Stomach (tissue), 9 donors: Measurements from ENCODE around the gene CNOT1. TPM values are rescaled to one million over a fixed set of nuclear protein-coding genes. Genes with fewer than 3 reads are reported as not detected.
"Not testable (repeated sequence)": the region's sequence is repeated elsewhere in the genome, so short reads cannot be mapped to it uniquely, and the experiment has no call there.

Source experiments
- DNase-seq, 2 donors: peaks; one replicate each; pipeline versions ENCODE4 v3.0.0 to v3.0.0-alpha.2; 2013 to 2019
- H3K27ac ChIP-seq, 5 donors: fragments of 200-600 bp in 4 of 5; sonication (generic) in 4 of 5; one replicate each; pipeline ENCODE4 v1.5.1; 2013 to 2019; ENCODE audit warnings: mild to moderate bottlenecking in 1 of 5, moderate library complexity in 1 of 5
- H3K27me3 ChIP-seq, 3 donors: fragments of 200-600 bp; sonication (generic); one replicate each; pipeline ENCODE4 v1.5.1; 2017 to 2019; ENCODE audit warnings: mixed run types in 1 of 3
- H3K36me3 ChIP-seq, 4 donors: fragments of 200-600 bp; sonication (generic); 1 replicate in 3 of 4; 2 replicates in 1 of 4; pipeline ENCODE4 v1.5.1; 2016 to 2019
- H3K4me1 ChIP-seq, 4 donors: fragments of 200-600 bp; sonication (generic); one replicate each; pipeline ENCODE4 v1.5.1; 2016 to 2019
- H3K4me3 ChIP-seq, 4 donors: fragments of 200-600 bp; sonication (generic) in 3 of 4; one replicate each; pipeline ENCODE4 v1.5.1; 2016 to 2019; ENCODE audit warnings: mild to moderate bottlenecking in 1 of 4
- H3K9me3 ChIP-seq, 4 donors: fragments of 200-600 bp; sonication (generic); one replicate each; pipeline ENCODE4 v1.5.1; 2016 to 2019
- EP300 ChIP-seq: sonication (generic); formaldehyde crosslinking; IDR thresholded peaks from one replicate; pipeline ENCODE4 v1.6.1; 2017; ENCODE audit warnings: antibody characterized with exemption
- POLR2A ChIP-seq, 4 donors: fragments of 450-650 bp; IDR thresholded peaks; one replicate each; pipeline ENCODE4 v1.6.1; 2016; ENCODE audit warnings: antibody characterized with exemption in 4 of 4, control low read depth in 2 of 4, mild to moderate bottlenecking in 1 of 4, moderate library complexity in 1 of 4
- POLR2AphosphoS5 ChIP-seq, 3 donors: sonication (generic); formaldehyde crosslinking; IDR thresholded peaks; one replicate each; pipeline ENCODE4 v1.6.1; 2016; ENCODE audit warnings: antibody characterized with exemption in 3 of 3
- WGBS, 5 donors: extraction: QIAGEN DNeasy Blood & Tissue Kit in 3 of 5; methylation state at CpG; one replicate each; pipeline versions ENCODE4 v1.1.5 to v1.1.7; 2013 to 2018; 5-methylcytosine and 5-hydroxymethylcytosine counted together
- intact Hi-C: fragments of 100-400 bp; cut with DNase I; formaldehyde crosslinking; loops from one replicate; pipeline ENCODE4 v1.15.1; 2023; ENCODE audit warnings: low total_unique reads
- polyA plus RNA-seq, 3 donors: library from polyadenylated mRNA; stranded (reverse); fragments of 200-250 nt; gene quantifications; one replicate each; pipeline ENCODE4 v1.2.3, GENCODE V29; 2013
- total RNA-seq, 5 donors: library from RNA; depleted of rRNA; stranded (reverse); fragments of >200 nt; gene quantifications; one replicate each; pipeline versions ENCODE4 v1.1.0 to v1.2.3, GENCODE V29; 2014 to 2016
- TF ChIP-seq, protein P1 (sequence below), 7 experiments: fragments of 450-650 bp in 4 of 7; fragments of 200-600 bp in 3 of 7; sonication (generic) in 3 of 7; IDR thresholded peaks; one replicate each; pipeline ENCODE4 v1.5.1; 2016 to 2019; ENCODE audit warnings: antibody characterized with exemption in 7 of 7, control low read depth in 2 of 7, mild to moderate bottlenecking in 1 of 7
- donor health status: healthy with polysubstance abuse.
- donor health status: Bipolar disorder and iron deficiency.
- donor health status: healthy.

CNOT1 gene
- total and polyA plus RNA-seq, 8 donors, result 39.9 to 282 (median 136) TPM

DNA sequence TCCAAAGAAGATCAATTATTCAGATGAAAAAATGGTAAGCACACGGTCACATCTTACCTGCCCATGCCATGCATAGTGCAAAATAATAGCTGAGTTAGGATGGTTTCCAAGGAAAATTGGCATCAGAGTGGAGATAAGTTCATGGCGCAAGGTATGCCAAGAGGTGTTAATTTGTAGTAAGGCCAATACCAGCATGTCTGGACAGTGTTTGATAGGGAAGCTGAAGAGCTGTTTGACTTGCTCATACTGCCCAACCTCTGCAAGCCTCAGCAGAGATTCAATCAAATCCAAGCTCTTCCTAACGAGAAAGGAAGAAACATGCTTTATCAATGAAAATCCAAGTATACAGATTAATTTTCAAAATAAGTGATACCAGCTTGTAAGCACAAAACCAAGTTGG is 51.0 kb downstream of the CNOT1 start:
- no peak for TF ChIP-seq POLR2A (IDR thresholded peaks at IDR 0.05)
- no peak for TF ChIP-seq EP300
- TF ChIP-seq POLR2AphosphoS5 (IDR thresholded peaks at IDR 0.05), result no peak
- TF ChIP-seq, protein P1, sequence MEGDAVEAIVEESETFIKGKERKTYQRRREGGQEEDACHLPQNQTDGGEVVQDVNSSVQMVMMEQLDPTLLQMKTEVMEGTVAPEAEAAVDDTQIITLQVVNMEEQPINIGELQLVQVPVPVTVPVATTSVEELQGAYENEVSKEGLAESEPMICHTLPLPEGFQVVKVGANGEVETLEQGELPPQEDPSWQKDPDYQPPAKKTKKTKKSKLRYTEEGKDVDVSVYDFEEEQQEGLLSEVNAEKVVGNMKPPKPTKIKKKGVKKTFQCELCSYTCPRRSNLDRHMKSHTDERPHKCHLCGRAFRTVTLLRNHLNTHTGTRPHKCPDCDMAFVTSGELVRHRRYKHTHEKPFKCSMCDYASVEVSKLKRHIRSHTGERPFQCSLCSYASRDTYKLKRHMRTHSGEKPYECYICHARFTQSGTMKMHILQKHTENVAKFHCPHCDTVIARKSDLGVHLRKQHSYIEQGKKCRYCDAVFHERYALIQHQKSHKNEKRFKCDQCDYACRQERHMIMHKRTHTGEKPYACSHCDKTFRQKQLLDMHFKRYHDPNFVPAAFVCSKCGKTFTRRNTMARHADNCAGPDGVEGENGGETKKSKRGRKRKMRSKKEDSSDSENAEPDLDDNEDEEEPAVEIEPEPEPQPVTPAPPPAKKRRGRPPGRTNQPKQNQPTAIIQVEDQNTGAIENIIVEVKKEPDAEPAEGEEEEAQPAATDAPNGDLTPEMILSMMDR (IDR thresholded peaks at IDR 0.05), result no peak
- intact Hi-C loops, result no loop called here
- DNase-seq, result no peak
- H3K27ac ChIP-seq, result no peak overlapping the region
- WGBS, 5 donors, result 70 to 85% (median 78%) methylated on average over 3 of the region's 3 CpGs
- H3K4me1 ChIP-seq, result no peaks in the 10 kb centered on the region
- H3K4me3 ChIP-seq, result no peak overlapping the region
- H3K36me3 ChIP-seq, result peaks cover 85 to 100% (median 100%) of the 10 kb centered on the region in 4 donors
- no peaks in the 10 kb centered on the region for H3K9me3 ChIP-seq
- H3K27me3 ChIP-seq, result no peaks in the 10 kb centered on the region

DNA sequence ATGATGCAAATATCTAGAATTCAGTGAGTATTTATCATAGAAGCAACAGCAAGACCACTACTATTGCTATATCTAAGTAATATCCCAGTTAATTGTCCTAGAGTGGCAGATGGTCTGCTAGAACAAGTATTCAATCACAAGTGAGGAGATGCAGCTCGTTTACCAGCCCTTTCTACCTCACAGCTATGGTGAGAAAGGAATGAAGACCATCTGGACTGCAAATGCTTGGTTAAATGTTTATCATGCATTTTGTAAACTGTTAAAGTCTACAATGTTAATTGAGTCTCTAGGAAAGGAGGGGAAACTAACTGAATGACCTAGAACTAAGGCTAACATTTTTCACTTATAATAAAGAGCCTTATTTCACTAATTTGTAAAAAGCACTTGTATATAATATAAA is 52.5 kb downstream of the CNOT1 start:
- Histone ChIP-seq H3K27me3 (no peaks in the 10 kb centered on the region), H3K4me3 (no peak overlapping the region), H3K27ac (no peak overlapping the region), H3K36me3 (peaks cover 85 to 100% (median 100%) of the 10 kb centered on the region in 4 donors), H3K4me1 (no peaks in the 10 kb centered on the region), H3K9me3 (no peaks in the 10 kb centered on the region)
- peak in 1 of 2 donors; percentile 41 for DNase-seq
- TF ChIP-seq, protein P1 (IDR thresholded peaks at IDR 0.05), result no peak
- no peak for TF ChIP-seq POLR2AphosphoS5 (IDR thresholded peaks at IDR 0.05)
- TF ChIP-seq POLR2A (IDR thresholded peaks at IDR 0.05), result no peak
- no peak for TF ChIP-seq EP300
- intact Hi-C loops, result no loop called here
- WGBS, 5 donors, result 30 to 63% (median 54%) methylated on average over 1 of the region's 1 CpG

DNA sequence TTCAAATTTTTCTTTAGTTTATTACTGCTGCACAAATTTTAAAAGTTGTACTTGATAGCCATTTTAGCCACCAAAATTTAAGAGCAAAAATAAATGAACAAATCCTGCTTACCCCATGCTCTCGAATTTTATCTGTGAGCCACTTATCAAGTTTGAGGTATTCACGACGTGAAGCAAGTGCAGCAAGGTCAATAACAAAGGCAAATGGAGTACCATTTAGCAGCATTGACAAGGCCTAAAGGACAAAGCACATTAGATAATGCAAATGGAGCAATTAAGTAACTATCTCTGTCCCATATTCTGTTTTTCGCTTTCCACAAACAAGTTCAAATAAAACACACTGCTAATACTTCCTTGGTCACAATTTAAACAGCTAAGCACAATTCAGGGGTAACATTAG is 54.7 kb downstream of the CNOT1 start:
- 52 to 71% (median 59%) methylated on average over 4 of the region's 4 CpGs for WGBS, 5 donors
- Histone ChIP-seq H3K27ac (no peak overlapping the region), H3K27me3 (no peaks in the 10 kb centered on the region), H3K4me1 (no peaks in the 10 kb centered on the region), H3K9me3 (no peaks in the 10 kb centered on the region), H3K36me3 (peaks cover 79 to 100% (median 99%) of the 10 kb centered on the region in 4 donors), H3K4me3 (no peak overlapping the region)
- DNase-seq, result no peak
- TF ChIP-seq, protein P1 (IDR thresholded peaks at IDR 0.05), result no peak
- TF ChIP-seq EP300 (no peak), POLR2AphosphoS5 (IDR thresholded peaks at IDR 0.05) (no peak), POLR2A (IDR thresholded peaks at IDR 0.05) (no peak)
- intact Hi-C loops, result no loop called here

DNA sequence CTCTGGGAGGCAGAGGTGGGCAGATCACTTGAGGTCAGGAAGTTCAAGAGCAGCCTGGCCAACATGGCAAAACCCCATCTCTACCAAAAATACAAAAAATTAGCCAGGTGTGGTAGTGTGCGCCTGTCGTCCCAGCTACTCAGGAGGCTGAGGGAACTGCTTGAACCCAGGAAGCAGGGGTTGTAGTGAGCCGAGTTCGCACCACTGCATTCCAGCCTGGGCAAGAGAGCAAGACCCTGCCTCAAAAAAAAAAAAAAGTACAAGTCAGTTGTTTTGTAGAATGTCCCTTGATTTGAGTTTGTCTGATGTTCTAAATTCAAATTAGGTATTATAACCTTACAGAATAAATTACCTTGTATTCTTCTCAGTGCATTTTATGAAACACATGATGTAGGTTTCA is 63.9 kb downstream of the CNOT1 start:
- H3K4me1 ChIP-seq, H3K27me3 ChIP-seq, H3K4me3 ChIP-seq, H3K9me3 ChIP-seq, H3K27ac ChIP-seq, intact Hi-C loops, DNase-seq: not testable (repeated sequence)
- WGBS, 5 donors, result 92 to 100% (median 98%) methylated on average over 4 of the region's 4 CpGs
- peaks cover 26 to 99% (median 96%) of the 10 kb centered on the region in 4 donors for H3K36me3 ChIP-seq

DNA sequence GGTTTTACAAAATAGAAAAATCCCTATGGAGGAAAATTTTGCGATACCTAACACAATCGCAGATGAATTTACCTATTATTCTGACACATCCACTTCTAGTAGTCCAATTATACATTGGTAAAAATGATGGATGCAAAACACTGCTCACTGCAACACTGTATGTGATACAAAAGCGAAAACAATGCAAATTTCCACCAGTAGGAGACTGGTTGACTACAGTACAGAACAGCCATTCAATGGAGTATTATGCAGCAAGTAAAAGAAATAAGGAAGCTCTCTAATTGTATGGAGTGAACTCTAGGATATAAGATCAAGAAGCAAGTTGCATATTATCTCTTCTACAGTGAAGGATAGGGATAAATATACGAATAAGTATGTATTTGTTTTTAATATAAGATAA is 65.9 kb downstream of the CNOT1 start:
- no peak for DNase-seq
- no peak overlapping the region for H3K4me3 ChIP-seq
- WGBS, 5 donors, result 81 to 98% (median 95%) methylated on average over 4 of the region's 4 CpGs
- peaks cover 29 to 99% (median 96%) of the 10 kb centered on the region in 4 donors for H3K36me3 ChIP-seq
- intact Hi-C loops, result no loop called here
- no peaks in the 10 kb centered on the region for H3K4me1 ChIP-seq
- H3K9me3 ChIP-seq, result no peaks in the 10 kb centered on the region
- H3K27ac ChIP-seq, result no peak overlapping the region
- H3K27me3 ChIP-seq, result no peaks in the 10 kb centered on the region
- TF ChIP-seq EP300 (no peak), POLR2AphosphoS5 (IDR thresholded peaks at IDR 0.05) (no peak), POLR2A (IDR thresholded peaks at IDR 0.05) (no peak)
- TF ChIP-seq, protein P1 (IDR thresholded peaks at IDR 0.05), result no peak
